HEK293 (cell line): ENCODE measurements around the gene BTG1.

Source experiments
- BCL11B ChIP-seq: fragments of 450-650 bp; formaldehyde crosslinking; IDR thresholded peaks from 2 replicates; pipeline ENCODE4 v1.5.1; 2016; ENCODE audit warnings: low read depth, missing biosample characterization, missing genetic modification characterization
- CTCF ChIP-seq: fragments of 450-650 bp; formaldehyde crosslinking; IDR thresholded peaks from 2 replicates; pipeline ENCODE4 v1.5.1; 2016; ENCODE audit warnings: missing biosample characterization, missing genetic modification characterization
- EGR2 ChIP-seq: fragments of 450-650 bp; formaldehyde crosslinking; IDR thresholded peaks from 2 replicates; pipeline ENCODE4 v1.5.1; 2016; ENCODE audit warnings: low read depth, missing biosample characterization, missing genetic modification characterization
- MYNN ChIP-seq: fragments of 450-650 bp; formaldehyde crosslinking; IDR thresholded peaks from 2 replicates; pipeline ENCODE4 v1.5.1; 2016; ENCODE audit warnings: missing biosample characterization, missing genetic modification characterization, borderline replicate concordance
- PATZ1 ChIP-seq: fragments of 450-650 bp; formaldehyde crosslinking; IDR thresholded peaks from 2 replicates; pipeline ENCODE4 v1.5.1; 2016; ENCODE audit warnings: missing biosample characterization, missing genetic modification characterization
- SCRT1 ChIP-seq: fragments of 450-650 bp; formaldehyde crosslinking; IDR thresholded peaks from 2 replicates; pipeline ENCODE4 v1.5.1; 2016; ENCODE audit warnings: missing biosample characterization, missing genetic modification characterization, borderline replicate concordance
- YY1 ChIP-seq: fragments of 450-650 bp; formaldehyde crosslinking; IDR thresholded peaks from 2 replicates; pipeline ENCODE4 v1.5.1; 2018; ENCODE audit warnings: missing biosample characterization, missing genetic modification characterization
- ZNF510 ChIP-seq: fragments of 450-650 bp; formaldehyde crosslinking; IDR thresholded peaks from 2 replicates; pipeline ENCODE4 v1.5.1; 2018; ENCODE audit warnings: mild to moderate bottlenecking, missing genetic modification characterization, missing biosample characterization; ENCODE audit not compliant: insufficient replicate concordance
- ZNF596 ChIP-seq: fragments of 450-650 bp; IDR thresholded peaks from 2 replicates; pipeline ENCODE4 v1.5.0; 2018; ENCODE audit warnings: missing biosample characterization, mild to moderate bottlenecking, missing genetic modification characterization, moderate library complexity

GRCh38 chr12:92134638-92135274 lies 10.9 kb downstream of the BTG1 start:
- TF ChIP-seq CTCF (tag by site-specific recombination) (no peak), ZNF596 (no peak), SCRT1 (tag by site-specific recombination) (no peak), ZNF510 (tag by site-specific recombination) (no peak), EGR2 (tag by site-specific recombination) (no peak), BCL11B (tag by site-specific recombination) (no peak), YY1 (no peak), MYNN (tag by site-specific recombination) (no peak), PATZ1 (tag by site-specific recombination) (no peak)
